Lung (tissue), 12 donors: Measurements from ENCODE around the gene NKRF. TPM values are rescaled to one million over a fixed set of nuclear protein-coding genes. Genes with fewer than 3 reads are reported as not detected.
A peak's percentile ranks its signal among the peaks of the same experiment; 100 is the strongest.

Experiments
- ATAC-seq: fragments of 200-7000 bp; cut with Tn5 transposase; one replicate; pipeline ENCODE4 v1.9.1; 2020; ENCODE audit warnings: moderate number of reproducible peaks; ENCODE audit not compliant: insufficient read depth, low FRiP score
- DNase-seq, 3 donors: peaks; one replicate each; pipeline ENCODE4 v3.0.0-alpha.2; 2013 to 2017
- H3K27ac ChIP-seq, 2 donors: one replicate each; pipeline ENCODE4 v1.5.1; 2013; ENCODE audit warnings: mild to moderate bottlenecking in 2 of 2, moderate library complexity in 2 of 2, control low read depth in 1 of 2, inconsistent platforms in 1 of 2, low read depth in 1 of 2, low read length in 1 of 2
- H3K27me3 ChIP-seq, 3 donors: one replicate each; pipeline ENCODE4 v1.5.1; 2013; ENCODE audit warnings: low read length in 2 of 3; ENCODE audit not compliant: control insufficient read depth in 3 of 3, insufficient read depth in 3 of 3
- H3K36me3 ChIP-seq, 4 donors: one replicate each; pipeline ENCODE4 v1.5.1; 2013; ENCODE audit warnings: low read length in 4 of 4, mild to moderate bottlenecking in 1 of 4, moderate library complexity in 1 of 4; ENCODE audit not compliant: control insufficient read depth in 4 of 4, insufficient read depth in 4 of 4
- H3K4me1 ChIP-seq, 5 donors: one replicate each; pipeline ENCODE4 v1.5.1; 2013; ENCODE audit warnings: low read length in 5 of 5, mild to moderate bottlenecking in 2 of 5, moderate library complexity in 1 of 5; ENCODE audit not compliant: control insufficient read depth in 5 of 5, insufficient read depth in 5 of 5
- H3K4me3 ChIP-seq: one replicate; pipeline ENCODE4 v1.5.1; 2013; ENCODE audit warnings: mild to moderate bottlenecking, control low read depth, moderate library complexity
- H3K9ac ChIP-seq, 2 donors: one replicate each; pipeline ENCODE4 v1.5.1; 2013; ENCODE audit warnings: low read length in 2 of 2, control low read depth in 1 of 2; ENCODE audit not compliant: insufficient read depth in 1 of 2
- H3K9me3 ChIP-seq, 4 donors: one replicate each; pipeline ENCODE4 v1.5.1; 2013; ENCODE audit warnings: low read length in 3 of 4, mild to moderate bottlenecking in 1 of 4, moderate library complexity in 1 of 4; ENCODE audit not compliant: control insufficient read depth in 4 of 4, insufficient read depth in 3 of 4
- WGBS, 2 donors: extraction: QIAGEN DNeasy Blood & Tissue Kit; methylation state at CpG; one replicate each; pipeline ENCODE4 v1.1.7; 2013; 5-methylcytosine and 5-hydroxymethylcytosine counted together
- polyA plus RNA-seq, 2 donors: library from polyadenylated mRNA; stranded (reverse); fragments of 200-250 nt; gene quantifications; one replicate each; pipeline ENCODE4 v1.2.1, GENCODE V29; 2013
- total RNA-seq, 2 donors: library from RNA; depleted of rRNA in 1 of 2; stranded (reverse); fragments of >200 nt in 1 of 2; gene quantifications; one replicate each; pipeline ENCODE4 v1.2.1, GENCODE V29; 2014 to 2021
- TF ChIP-seq, protein P1 (sequence below): IDR thresholded peaks from 2 replicates; pipeline ENCODE4 v1.5.1; 2012; ENCODE audit warnings: mild to moderate bottlenecking; ENCODE audit errors: control extremely low read depth, extremely low read depth
- donor health status: control.
- donor health status: control.
- donor health status: Bipolar disorder and iron deficiency.
- donor health status: healthy.
- donor health status: DM: yes; HTN: yes; CAD: no.

Gene NKRF
- total and polyA plus RNA-seq, 4 donors = 4.1 to 9.6 (median 6.5) TPM

DNA sequence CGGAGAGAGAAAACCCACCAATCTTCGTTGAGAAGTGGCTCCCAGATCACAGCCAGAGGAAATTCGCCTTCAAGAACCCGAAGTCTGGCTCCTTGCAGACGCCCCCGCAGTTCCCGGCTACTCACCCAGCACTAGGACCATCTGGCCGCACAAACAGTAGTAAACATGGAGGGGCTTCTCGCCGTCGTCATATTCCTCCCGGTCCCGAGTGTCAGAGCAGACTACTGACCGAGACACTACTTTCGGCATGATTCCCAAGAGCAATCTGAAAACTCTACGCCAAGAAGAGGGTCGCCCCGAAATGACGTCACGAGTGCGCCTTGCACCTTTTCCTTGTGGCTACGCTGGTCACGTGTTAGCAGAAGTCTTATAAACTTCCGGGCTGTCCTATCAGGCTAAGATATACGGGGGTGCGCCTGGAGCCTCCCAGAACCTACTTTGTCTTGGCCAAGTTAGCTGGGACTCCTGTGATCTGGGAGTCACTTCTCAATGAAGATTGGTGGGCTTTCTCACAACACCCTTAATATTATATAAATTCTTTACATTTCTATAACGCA is 41.0 kb downstream of the NKRF start, which contains the start of gene STEEP1:
Gene STEEP1 (minus strand): TSS at position 303 of the 557 bp plus-strand sequence. CDS start 54 bp downstream, at position 249.
- Histone ChIP-seq H3K4me3 (peak within 1 kb of the TSS; percentile 61), H3K9me3 (no peaks in the 10 kb centered on the region), H3K36me3 (peaks cover 0 to 6% (median 0%) of the 10 kb centered on the region in 4 donors), H3K27ac (peak within 1 kb of the TSS; percentile 41 to 84), H3K4me1 (no peaks in the 10 kb centered on the region), H3K27me3 (no peaks in the 10 kb centered on the region), H3K9ac (peak within 1 kb of the TSS in 1 of 2 donors; percentile 54)
- TF ChIP-seq, protein P1, sequence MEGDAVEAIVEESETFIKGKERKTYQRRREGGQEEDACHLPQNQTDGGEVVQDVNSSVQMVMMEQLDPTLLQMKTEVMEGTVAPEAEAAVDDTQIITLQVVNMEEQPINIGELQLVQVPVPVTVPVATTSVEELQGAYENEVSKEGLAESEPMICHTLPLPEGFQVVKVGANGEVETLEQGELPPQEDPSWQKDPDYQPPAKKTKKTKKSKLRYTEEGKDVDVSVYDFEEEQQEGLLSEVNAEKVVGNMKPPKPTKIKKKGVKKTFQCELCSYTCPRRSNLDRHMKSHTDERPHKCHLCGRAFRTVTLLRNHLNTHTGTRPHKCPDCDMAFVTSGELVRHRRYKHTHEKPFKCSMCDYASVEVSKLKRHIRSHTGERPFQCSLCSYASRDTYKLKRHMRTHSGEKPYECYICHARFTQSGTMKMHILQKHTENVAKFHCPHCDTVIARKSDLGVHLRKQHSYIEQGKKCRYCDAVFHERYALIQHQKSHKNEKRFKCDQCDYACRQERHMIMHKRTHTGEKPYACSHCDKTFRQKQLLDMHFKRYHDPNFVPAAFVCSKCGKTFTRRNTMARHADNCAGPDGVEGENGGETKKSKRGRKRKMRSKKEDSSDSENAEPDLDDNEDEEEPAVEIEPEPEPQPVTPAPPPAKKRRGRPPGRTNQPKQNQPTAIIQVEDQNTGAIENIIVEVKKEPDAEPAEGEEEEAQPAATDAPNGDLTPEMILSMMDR = no peak
- ATAC-seq (peak; percentile 81), DNase-seq (peak; percentile 93 to 97 (median 94))
- WGBS, 2 donors = 2 to 31% methylated on average over 27 of the region's 27 CpGs

GRCh38 chrX:119552508-119552907 is 53.7 kb downstream of the NKRF start:
- Histone ChIP-seq H3K4me3 (no peak overlapping the region), H3K4me1 (no peaks in the 10 kb centered on the region), H3K27me3 (no peaks in the 10 kb centered on the region), H3K36me3 (peaks cover 0 to 2% (median under 1%) of the 10 kb centered on the region in 4 donors), H3K9ac (no peak overlapping the region), H3K27ac (no peak overlapping the region), H3K9me3 (no peaks in the 10 kb centered on the region)
- 74 to 97% methylated on average over 3 of the region's 3 CpGs for WGBS, 2 donors
- TF ChIP-seq, protein P1 = no peak
- DNase-seq (no peak), ATAC-seq (no peak)

- Histone ChIP-seq H3K9me3 (no peaks in the 10 kb centered on the region), H3K4me1 (no peaks in the 10 kb centered on the region), H3K36me3 (no peaks in the 10 kb centered on the region), H3K27ac (no peak overlapping the region), H3K4me3 (no peak overlapping the region), H3K9ac (no peak overlapping the region), H3K27me3 (no peaks in the 10 kb centered on the region)
- DNase-seq (no peak), ATAC-seq (no peak)
- WGBS, 2 donors = 62 to 63% methylated on average over 7 of the region's 7 CpGs
- TF ChIP-seq, protein P1 = no peak
These were observed 56.8 kb downstream of the NKRF start for GRCh38 chrX:119549327-119550016.
